ENCODE results near the gene APBB2.
"Not testable (repeated sequence)": the region's sequence is repeated elsewhere in the genome, so short reads cannot be mapped to it uniquely, and the experiment has no call there.

The APBB2 gene

GRCh38 chr4:41156574-41156973 is 57.8 kb downstream of the APBB2 start:
- no peak for DNase-seq (ENCODE audit: low spot score)

- no peak for DNase-seq (ENCODE audit: low spot score)
Measured at GRCh38 chr4:41155194-41155830, 59.0 kb downstream of the APBB2 start.

- DNase-seq (ENCODE audit: low spot score), result no peak
Measured at GRCh38 chr4:41154814-41155177, 59.5 kb downstream of the APBB2 start.

GRCh38 chr4:41154010-41154813 is 60.1 kb downstream of the APBB2 start:
- DNase-seq (ENCODE audit: low spot score), result no peak

GRCh38 chr4:41150401-41150800 is 63.9 kb downstream of the APBB2 start:
- DNase-seq (ENCODE audit: low spot score), result no peak

- not testable (repeated sequence) for DNase-seq (ENCODE audit: low spot score)
Measured at GRCh38 chr4:41149568-41149967, 64.8 kb downstream of the APBB2 start.

- no peak for DNase-seq (ENCODE audit: low spot score)
Measured at GRCh38 chr4:41148931-41149330, 65.4 kb downstream of the APBB2 start.

- DNase-seq (ENCODE audit: low spot score), result no peak
Measured at GRCh38 chr4:41148292-41148691, 66.0 kb downstream of the APBB2 start.

- not testable (repeated sequence) for DNase-seq (ENCODE audit: low spot score)
Measured at GRCh38 chr4:41147570-41147969, 66.8 kb downstream of the APBB2 start.

GRCh38 chr4:41146716-41147506 is 67.4 kb downstream of the APBB2 start:
- no peak for DNase-seq (ENCODE audit: low spot score)

- DNase-seq (ENCODE audit: low spot score), result no peak
Measured at GRCh38 chr4:41146196-41146595, 68.1 kb downstream of the APBB2 start.

GRCh38 chr4:41145571-41146078 is 68.7 kb downstream of the APBB2 start:
- no peak for DNase-seq (ENCODE audit: low spot score)

GRCh38 chr4:41144812-41145211 is 69.5 kb downstream of the APBB2 start:
- DNase-seq (ENCODE audit: low spot score), result no peak

- no peak for DNase-seq (ENCODE audit: low spot score)
Measured at GRCh38 chr4:41144040-41144379, 70.3 kb downstream of the APBB2 start.

GRCh38 chr4:41143311-41144039 is 70.9 kb downstream of the APBB2 start:
- no peak for DNase-seq (ENCODE audit: low spot score)

GRCh38 chr4:41142376-41143310 is 71.7 kb downstream of the APBB2 start:
- DNase-seq (ENCODE audit: low spot score), result peak; percentile 77

- no peak for DNase-seq (ENCODE audit: low spot score)
Measured at GRCh38 chr4:41141900-41142299, 72.4 kb downstream of the APBB2 start.

GRCh38 chr4:41140410-41140809 is 73.9 kb downstream of the APBB2 start:
- DNase-seq (ENCODE audit: low spot score), result no peak

GRCh38 chr4:41137879-41138278 is 76.5 kb downstream of the APBB2 start:
- DNase-seq (ENCODE audit: low spot score), result no peak

- DNase-seq (ENCODE audit: low spot score), result no peak
Measured at GRCh38 chr4:41136456-41136855, 77.9 kb downstream of the APBB2 start.

GRCh38 chr4:41135801-41136200 is 78.5 kb downstream of the APBB2 start:
- no peak for DNase-seq (ENCODE audit: low spot score)

Measured in left forelimb (tissue), 1 donor.